GM12873 (cell line): ENCODE results near the gene ROR1.

Source experiments
- CTCF ChIP-seq: IDR thresholded peaks from 2 replicates; pipeline ENCODE4 v1.5.1; 2012; ENCODE audit warnings: low read depth, mild to moderate bottlenecking, moderate library complexity, low read length, control low read depth; ENCODE audit not compliant: insufficient read depth; ENCODE audit errors: missing control alignments

Gene ROR1

GRCh38 chr1:63748046-63748580 is 25.7 kb upstream of the ROR1 start:
- TF ChIP-seq CTCF, result no peak

- TF ChIP-seq CTCF, result no peak
Observed at GRCh38 chr1:63748641-63749040, 25.2 kb upstream of the ROR1 start.

GRCh38 chr1:63750721-63751120 is 23.1 kb upstream of the ROR1 start:
- no peak for TF ChIP-seq CTCF

GRCh38 chr1:63752176-63752575 is 21.6 kb upstream of the ROR1 start:
- no peak for TF ChIP-seq CTCF

- no peak for TF ChIP-seq CTCF
Observed at GRCh38 chr1:63753591-63753990, 20.2 kb upstream of the ROR1 start.

GRCh38 chr1:63756839-63757238 is 17.0 kb upstream of the ROR1 start:
- no peak for TF ChIP-seq CTCF

GRCh38 chr1:63757334-63757733 is 16.5 kb upstream of the ROR1 start:
- TF ChIP-seq CTCF, result no peak
